ENCODE results near the gene VAX1. TPM values are rescaled to one million over a fixed set of nuclear protein-coding genes. Genes with fewer than 3 reads are reported as not detected.

The VAX1 gene
- total RNA-seq, 1 donor from 2014 or later = not detected

GRCh38 chr10:117164592-117165537 lies 26.8 kb upstream of the VAX1 start:
- DNase-seq (ENCODE audit: extremely low read depth, low read depth, low spot score) = no peak

- no peak for DNase-seq (ENCODE audit: extremely low read depth, low read depth, low spot score)
Measured at GRCh38 chr10:117163954-117164548, 26.0 kb upstream of the VAX1 start.

GRCh38 chr10:117163061-117163953 lies 25.2 kb upstream of the VAX1 start:
- DNase-seq (ENCODE audit: extremely low read depth, low read depth, low spot score) = no peak

- DNase-seq (ENCODE audit: extremely low read depth, low read depth, low spot score) = no peak
Measured at GRCh38 chr10:117162093-117163060, 24.3 kb upstream of the VAX1 start.

- DNase-seq (ENCODE audit: extremely low read depth, low read depth, low spot score) = no peak
Measured at GRCh38 chr10:117161386-117162033, 23.4 kb upstream of the VAX1 start.

- DNase-seq (ENCODE audit: extremely low read depth, low read depth, low spot score) = no peak
Measured at GRCh38 chr10:117160567-117160966, 22.5 kb upstream of the VAX1 start.

- no peak for DNase-seq (ENCODE audit: extremely low read depth, low read depth, low spot score)
Measured at GRCh38 chr10:117159390-117159789, 21.3 kb upstream of the VAX1 start.

- DNase-seq (ENCODE audit: extremely low read depth, low read depth, low spot score) = no peak
Measured at GRCh38 chr10:117158297-117158696, 20.2 kb upstream of the VAX1 start.

GRCh38 chr10:117152668-117153067 lies 14.6 kb upstream of the VAX1 start:
- no peak for DNase-seq (ENCODE audit: extremely low read depth, low read depth, low spot score)

- DNase-seq (ENCODE audit: extremely low read depth, low read depth, low spot score) = no peak
Measured at GRCh38 chr10:117148284-117148683, 10.2 kb upstream of the VAX1 start.

- DNase-seq (ENCODE audit: extremely low read depth, low read depth, low spot score) = no peak
Measured at GRCh38 chr10:117145019-117145418, 6.9 kb upstream of the VAX1 start.

GRCh38 chr10:117143103-117143823 lies 5.2 kb upstream of the VAX1 start:
- DNase-seq (ENCODE audit: extremely low read depth, low read depth, low spot score) = no peak

GRCh38 chr10:117140525-117140902 lies 2.4 kb upstream of the VAX1 start:
- no peak for DNase-seq (ENCODE audit: extremely low read depth, low read depth, low spot score)

- no peak for DNase-seq (ENCODE audit: extremely low read depth, low read depth, low spot score)
Measured at GRCh38 chr10:117139581-117140524, 1.8 kb upstream of the VAX1 start.

- no peak for DNase-seq (ENCODE audit: extremely low read depth, low read depth, low spot score)
Measured at GRCh38 chr10:117138838-117139580, 939 bp upstream of the VAX1 start.

- DNase-seq (ENCODE audit: extremely low read depth, low read depth, low spot score) = no peak
Measured at GRCh38 chr10:117137031-117137910, 799 bp downstream of the VAX1 start.

All from glomerular endothelial cell (primary cell).